H1 (cell line): ENCODE measurements around the gene ASPG. TPM values are rescaled to one million over a fixed set of nuclear protein-coding genes. Genes with fewer than 3 reads are reported as not detected.

Source experiments
- CTCF ChIA-PET: fragments of 300-600 bp; sonication (Branson Sonifier 250); formaldehyde crosslinking; loops from one replicate; lab custom pipeline; 2021; ENCODE audit not compliant: partially characterized antibody; lab: Charles Lee
- POLR2A ChIA-PET: fragments of 300-600 bp; sonication (Branson Sonifier 250); formaldehyde crosslinking; loops from one replicate; lab custom pipeline; 2021; ENCODE audit warnings: inconsistent platforms; ENCODE audit not compliant: partially characterized antibody; lab: Charles Lee
- DNase-seq, 2 experiments: peaks; one replicate each; pipeline versions ENCODE4 v3.0.0 to v3.0.0-alpha.2; 2010 to 2022; ENCODE audit warnings: low spot score in 2 of 2, low read depth in 1 of 2, mixed read lengths in 1 of 2
- FAIRE-seq: peaks from 2 replicates; lab custom pipeline; 2011; peaks lifted over from hg19 to GRCh38; lab: Jason Lieb, UNC
- H2AFZ ChIP-seq: 2 replicates; pipeline ENCODE4 v1.8.1; 2012; ENCODE audit warnings: low read length, inconsistent platforms
- H2AK5ac ChIP-seq: 2 replicates; pipeline ENCODE4 v1.6.1; 2013; ENCODE audit warnings: low read depth, low read length
- H2BK120ac ChIP-seq: replicated peaks from 2 replicates; pipeline ENCODE3; 2013; ENCODE audit warnings: low read depth, low read length, inconsistent platforms
- H2BK12ac ChIP-seq: 2 replicates; pipeline ENCODE4 v1.6.1; 2013; ENCODE audit warnings: low read depth, low read length
- H2BK15ac ChIP-seq: 2 replicates; pipeline ENCODE4 v1.6.1; 2013; ENCODE audit warnings: low read length
- H2BK20ac ChIP-seq: 2 replicates; pipeline ENCODE4 v1.6.1; 2013; ENCODE audit warnings: low read length
- H2BK5ac ChIP-seq: 2 replicates; pipeline ENCODE4 v1.6.1; 2013; ENCODE audit warnings: low read depth, low read length
- H3K14ac ChIP-seq: 2 replicates; pipeline ENCODE4 v1.6.1; 2013; ENCODE audit warnings: inconsistent platforms; ENCODE audit not compliant: insufficient read length
- H3K18ac ChIP-seq: 2 replicates; pipeline ENCODE4 v1.6.1; 2013; ENCODE audit warnings: low read length; ENCODE audit errors: extremely low read depth
- H3K23ac ChIP-seq: 2 replicates; pipeline ENCODE4 v1.6.1; 2013; ENCODE audit warnings: inconsistent platforms; ENCODE audit not compliant: insufficient read length
- H3K23me2 ChIP-seq: 2 replicates; pipeline ENCODE4 v1.6.1; 2013; ENCODE audit warnings: low read depth, low read length
- H3K27ac ChIP-seq: 2 replicates; pipeline ENCODE4 v1.6.1; 2011; ENCODE audit warnings: low read depth, low read length, inconsistent platforms
- H3K27me3 ChIP-seq, 4 experiments: replicated peaks in 1 of 4; 1 replicate in 1 of 4; 2 replicates in 3 of 4; pipeline versions ENCODE4 v1.6.1 to v1.8.1; 2011 to 2013; ENCODE audit warnings: low read length in 3 of 4, mild to moderate bottlenecking in 3 of 4, inconsistent platforms in 2 of 4, mixed read lengths in 2 of 4, moderate library complexity in 1 of 4; ENCODE audit not compliant: control insufficient read depth in 3 of 4, insufficient read depth in 3 of 4; ENCODE audit errors: extremely low read depth in 1 of 4
- H3K36me3 ChIP-seq, 4 experiments: 2 replicates each; pipeline versions ENCODE4 v1.6.1 to v1.8.1; 2011 to 2013; ENCODE audit warnings: mild to moderate bottlenecking in 4 of 4, low read length in 3 of 4, moderate library complexity in 2 of 4, control low read depth in 1 of 4, inconsistent platforms in 1 of 4; ENCODE audit not compliant: insufficient read depth in 4 of 4, control insufficient read depth in 2 of 4
- H3K4ac ChIP-seq: replicated peaks from 2 replicates; pipeline ENCODE3; 2013; ENCODE audit warnings: low read length, low read depth, mixed read lengths, inconsistent platforms; ENCODE audit not compliant: insufficient read length
- H3K4me1 ChIP-seq, 4 experiments: replicated peaks in 1 of 4; 1 replicate in 1 of 4; 2 replicates in 3 of 4; pipeline versions ENCODE4 v1.6.1 to v1.8.1; 2011 to 2013; ENCODE audit warnings: low read length in 3 of 4, inconsistent platforms in 2 of 4, mixed read lengths in 1 of 4; ENCODE audit not compliant: insufficient read depth in 4 of 4, control insufficient read depth in 3 of 4
- H3K4me2 ChIP-seq, 2 experiments: 2 replicates each; pipeline versions ENCODE4 v1.6.1 to v1.8.1; 2011 to 2013; ENCODE audit warnings: low read depth in 2 of 2, low read length in 2 of 2, control low read depth in 1 of 2, inconsistent platforms in 1 of 2, mild to moderate bottlenecking in 1 of 2; ENCODE audit not compliant: insufficient read depth in 1 of 2
- H3K4me3 ChIP-seq, 4 experiments: fragments of 200-600, 300-600 bp in 1 of 4; sonication (generic), shearing (Covaris generic), sonication (Bioruptor Twin) in 1 of 4; 2 replicates each; pipeline versions ENCODE4 v1.5.1 to v1.8.1; 2011 to 2016; ENCODE audit warnings: low read length in 4 of 4, low read depth in 3 of 4, control low read depth in 2 of 4, inconsistent platforms in 2 of 4, mild to moderate bottlenecking in 2 of 4, mixed read lengths in 1 of 4, moderate library complexity in 1 of 4; ENCODE audit not compliant: insufficient read depth in 2 of 4; ENCODE audit errors: extremely low read depth in 1 of 4
- H3K56ac ChIP-seq: replicated peaks from 2 replicates; pipeline ENCODE3; 2013; ENCODE audit warnings: low read depth, mild to moderate bottlenecking, mixed read lengths, low read length, inconsistent platforms; ENCODE audit not compliant: insufficient read length
- H3K79me1 ChIP-seq: 2 replicates; pipeline ENCODE4 v1.6.1; 2013; ENCODE audit warnings: low read depth, low read length, control low read depth
- H3K79me2 ChIP-seq, 2 experiments: 2 replicates each; pipeline versions ENCODE4 v1.6.1 to v1.8.1; 2012 to 2013; ENCODE audit warnings: low read length in 2 of 2, mild to moderate bottlenecking in 2 of 2, inconsistent platforms in 1 of 2; ENCODE audit not compliant: insufficient read depth in 2 of 2, control insufficient read depth in 1 of 2
- H3K9ac ChIP-seq, 4 experiments: replicated peaks in 1 of 4; 1 replicate in 1 of 4; 2 replicates in 3 of 4; pipeline versions ENCODE4 v1.6.1 to v1.8.1; 2011 to 2013; ENCODE audit warnings: low read depth in 3 of 4, low read length in 3 of 4, control low read depth in 2 of 4, mild to moderate bottlenecking in 2 of 4, moderate library complexity in 2 of 4, inconsistent platforms in 1 of 4; ENCODE audit errors: extremely low read depth in 1 of 4
- H3K9me3 ChIP-seq, 2 experiments: 2 replicates each; pipeline versions ENCODE4 v1.6.1 to v1.8.1; 2012 to 2013; ENCODE audit warnings: mild to moderate bottlenecking in 2 of 2, moderate library complexity in 2 of 2, control low read depth in 1 of 2, inconsistent platforms in 1 of 2, low read depth in 1 of 2, low read length in 1 of 2, mixed read lengths in 1 of 2; ENCODE audit not compliant: insufficient read depth in 2 of 2
- H4K20me1 ChIP-seq, 2 experiments: replicated peaks in 1 of 2; 2 replicates each; pipeline versions ENCODE3 to v1.8.1; 2011 to 2013; ENCODE audit warnings: inconsistent platforms in 2 of 2, low read length in 2 of 2, mild to moderate bottlenecking in 1 of 2; ENCODE audit not compliant: insufficient read depth in 2 of 2, control insufficient read depth in 1 of 2
- H4K5ac ChIP-seq: 2 replicates; pipeline ENCODE4 v1.6.1; 2013; ENCODE audit warnings: low read length, low read depth, mixed read lengths, inconsistent platforms; ENCODE audit not compliant: insufficient read length
- H4K8ac ChIP-seq: 2 replicates; pipeline ENCODE4 v1.8.0; 2013; ENCODE audit warnings: mild to moderate bottlenecking, moderate library complexity, low read length, inconsistent platforms; ENCODE audit not compliant: insufficient read depth; ENCODE audit errors: extremely low read depth
- H4K91ac ChIP-seq: replicated peaks from 2 replicates; pipeline ENCODE3; 2013; ENCODE audit warnings: low read length, mixed read lengths, inconsistent platforms; ENCODE audit not compliant: insufficient read length
- BRCA1 ChIP-seq: IDR thresholded peaks from 2 replicates; pipeline ENCODE4 v1.6.1; 2012; ENCODE audit warnings: low read depth, low read length, improper control_type of control experiment
- CREB1 ChIP-seq: IDR thresholded peaks from 2 replicates; pipeline ENCODE4 v1.6.1; 2012; ENCODE audit warnings: inconsistent platforms
- E2F6 ChIP-seq: IDR thresholded peaks from 2 replicates; pipeline ENCODE4 v1.6.1; 2012; ENCODE audit warnings: inconsistent platforms
- EZH2 ChIP-seq: fragments of 200-600 bp; sonication (generic); IDR thresholded peaks from 2 replicates; pipeline ENCODE4 v1.7.1; 2012; ENCODE audit warnings: low read depth, mild to moderate bottlenecking, moderate library complexity, low read length, inconsistent platforms; ENCODE audit not compliant: severe bottlenecking
- KDM1A ChIP-seq: fragments of 200-600, 300-600 bp; sonication (generic); IDR thresholded peaks from 2 replicates; pipeline ENCODE4 v1.7.1; 2016; ENCODE audit warnings: mild to moderate bottlenecking, low read length, borderline replicate concordance
- MAX ChIP-seq: IDR thresholded peaks from 2 replicates; pipeline ENCODE4 v1.6.1; 2012; ENCODE audit warnings: inconsistent platforms
- RNF2 ChIP-seq: fragments of 200-900, 300-1000 bp; sonication (generic); IDR thresholded peaks from 2 replicates; pipeline ENCODE4 v1.7.1; 2016; ENCODE audit warnings: borderline replicate concordance, low read depth, mild to moderate bottlenecking, antibody characterized with exemption, low read length; ENCODE audit not compliant: poor library complexity, severe bottlenecking; ENCODE audit errors: missing control alignments
- SP1 ChIP-seq: IDR thresholded peaks from 2 replicates; pipeline ENCODE4 v1.6.1; 2011; ENCODE audit warnings: low read depth, low read length
- ZNF274 ChIP-seq: IDR thresholded peaks from 2 replicates; pipeline ENCODE4 v1.7.0; 2012; ENCODE audit warnings: low read length, borderline replicate concordance; ENCODE audit errors: extremely low read depth
- WGBS, 2 experiments: shearing (Covaris generic) in 1 of 2; methylation state at CpG; one replicate each; pipeline versions ENCODE4 v1.1.6 to v1.1.7; 2013 to 2015; ENCODE audit warnings: low lambda C conversion rate in 2 of 2, mixed read lengths in 2 of 2, inconsistent platforms in 1 of 2, low coverage in 1 of 2, missing lambda C conversion rate in 1 of 2; ENCODE audit not compliant: insufficient replicate concordance in 2 of 2, insufficient coverage in 1 of 2, insufficient read length in 1 of 2; ENCODE audit errors: extremely low coverage in 1 of 2, missing lambda C conversion rate in 1 of 2; 5-methylcytosine and 5-hydroxymethylcytosine counted together
- polyA plus RNA-seq, 7 experiments: library from polyadenylated mRNA; depleted of rRNA in 3 of 7; stranded (reverse) in 5 of 7; unstranded in 2 of 7; fragments of >200 nt in 5 of 7; fragments of 200-250 nt in 2 of 7; gene quantifications; 1 replicate in 5 of 7; 2 replicates in 1 of 7; 4 replicates in 1 of 7; pipeline versions ENCODE4 v1.2.1 to v1.2.3, GENCODE V29; 2011 to 2013; ENCODE audit warnings: missing spikeins in 2 of 7, mixed read lengths in 2 of 7
- total RNA-seq: library from RNA; stranded (reverse); fragmentation: NEBNext Ultra II Directional; extraction: Animal tissue kit (Norgen Biotek cat#: 25700); gene quantifications from 2 replicates; pipeline ENCODE4 v1.2.1, GENCODE V29; 2021

ASPG gene
- total and polyA plus RNA-seq, 2 of the 8 experiments (the other 6 are each of a cell fraction or from before 2014, with no cell fraction given): 0.34 to 0.59 TPM

- 84% methylated on average over 9 of the region's 18 CpGs; no CpG with 5 or more reads in 1 of the 2 experiments for WGBS, 2 experiments
- no peaks in the 10 kb centered on the region; a peak in 1 of 4 replicates for H3K9me3 ChIP-seq
Measured at GRCh38 chr14:104093366-104094055, 8.0 kb downstream of the ASPG start.

More at GRCh38 chr14:104093366-104094055, 8.0 kb downstream of the ASPG start:
- no peak overlapping the region for H2BK12ac ChIP-seq
- H3K14ac ChIP-seq: no peak overlapping the region
- H2AK5ac ChIP-seq: no peak overlapping the region
- H3K27ac ChIP-seq: no peak overlapping the region
- H3K4me3 ChIP-seq: no peak overlapping the region
- H3K36me3 ChIP-seq: no peaks in the 10 kb centered on the region
- no peak overlapping the region for H3K56ac ChIP-seq
- H3K27me3 ChIP-seq: no peaks in the 10 kb centered on the region; a peak in 2 of 7 replicates
- peak overlapping the region; percentile 25; the same call in 1 of the 2 replicates for H4K8ac ChIP-seq
- no peak overlapping the region for H2BK120ac ChIP-seq
- DNase-seq (no peak), FAIRE-seq (no peak)
- no peak overlapping the region for H3K4ac ChIP-seq
- no peaks in the 10 kb centered on the region for H3K79me1 ChIP-seq
- H4K91ac ChIP-seq: no peak overlapping the region
- peaks cover 0 to 7% (median 4%) of the 10 kb centered on the region in 4 experiments; a peak in 3 of 7 replicates for H3K4me1 ChIP-seq
- TF ChIP-seq ZNF274 (no peak), BRCA1 (no peak), CREB1 (no peak), MAX (no peak), EZH2 (no peak), E2F6 (no peak), SP1 (no peak), RNF2 (no peak), KDM1A (no peak)
- no peak overlapping the region for H2BK15ac ChIP-seq
- no peaks in the 10 kb centered on the region for H3K23me2 ChIP-seq
- no peak overlapping the region for H3K4me2 ChIP-seq
- H2BK5ac ChIP-seq: no peak overlapping the region
- H4K20me1 ChIP-seq: no peaks in the 10 kb centered on the region
- POLR2A ChIA-PET: no interaction called here
- CTCF ChIA-PET: interaction anchor here (0.6 to 6.6 kb wide), 23 partner anchors 9 to 185 kb away, joined by 3 to 76 read pairs (median 5); partner anchors contain the start of gene ASPG
- H3K79me2 ChIP-seq: no peaks in the 10 kb centered on the region
- H3K18ac ChIP-seq: no peak overlapping the region
- no peak overlapping the region for H2AFZ ChIP-seq
- H3K9ac ChIP-seq: no peak overlapping the region
- H2BK20ac ChIP-seq: no peak overlapping the region
- H4K5ac ChIP-seq: no peak overlapping the region
- H3K23ac ChIP-seq: no peak overlapping the region
